IPS-NIHi11 (cell line): ENCODE results near the gene MN1.

Experiments
- DNase-seq: peaks from one replicate; pipeline ENCODE4 v3.0.0; 2012; ENCODE audit warnings: mixed read lengths, low spot score

The MN1 gene

DNA sequence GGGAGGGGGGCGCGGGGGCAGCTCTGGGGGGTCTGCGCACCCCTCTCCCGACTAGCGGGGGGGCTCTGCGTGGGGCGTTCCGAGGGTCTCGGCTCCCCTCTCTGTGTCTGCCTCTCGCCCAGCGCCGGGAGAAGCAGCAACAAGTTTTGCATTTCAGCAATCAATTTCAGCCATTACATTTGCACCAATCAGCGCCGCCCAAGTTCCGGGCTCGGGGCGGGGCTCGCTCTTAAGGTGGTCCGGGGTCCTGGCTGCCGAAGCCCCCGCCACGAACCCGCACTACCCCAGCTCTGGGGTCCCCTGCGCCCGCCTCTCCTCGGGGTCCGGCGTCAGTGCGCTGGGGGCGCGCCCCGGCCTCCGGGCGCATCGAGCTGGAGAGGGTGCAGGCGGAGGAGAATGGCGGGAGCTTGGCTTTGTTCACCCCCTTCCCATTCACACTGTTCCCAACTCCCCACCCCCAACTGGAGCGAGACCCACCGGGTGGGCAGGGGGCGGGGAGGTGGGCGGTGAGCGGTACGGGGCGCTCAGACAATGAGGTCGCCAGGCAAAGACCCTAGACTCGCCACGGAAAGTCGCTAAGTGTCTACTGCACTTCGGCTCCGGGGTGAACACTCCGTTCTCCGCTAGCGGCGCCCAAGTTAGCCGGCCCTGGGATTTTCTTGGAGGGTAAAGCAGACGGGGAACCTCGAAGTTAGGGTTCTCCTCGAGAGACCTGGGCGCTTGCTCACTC is at the start of gene MN1:
TSS of gene MN1 (minus strand) at position 141 of the 730 bp plus-strand sequence. CDS start 1,213 bp downstream, outside the sequence.
- peak; percentile 73 for DNase-seq

GRCh38 chr22:27850000-27850521 is 48.5 kb upstream of the MN1 start:
- no peak for DNase-seq

DNA sequence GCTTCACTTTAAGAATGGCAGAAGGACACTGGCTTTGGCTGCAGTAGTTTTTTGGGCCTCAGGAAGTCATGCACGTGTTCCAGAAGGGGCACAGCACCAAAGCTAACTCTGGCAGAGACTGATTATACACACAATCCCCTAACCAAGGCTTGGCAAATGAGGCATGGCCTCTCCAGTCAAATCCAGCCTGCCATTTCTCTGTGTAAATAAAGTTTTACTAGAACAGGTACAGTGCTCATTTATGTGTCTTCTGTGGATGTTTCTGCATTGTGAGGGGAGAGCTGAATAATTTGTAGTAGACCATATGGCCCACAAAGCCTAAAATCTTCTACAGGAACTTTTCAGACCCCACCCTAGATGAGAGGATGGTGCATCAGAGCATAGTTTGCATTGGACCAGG is 46.4 kb upstream of the MN1 start:
- no peak for DNase-seq

DNA sequence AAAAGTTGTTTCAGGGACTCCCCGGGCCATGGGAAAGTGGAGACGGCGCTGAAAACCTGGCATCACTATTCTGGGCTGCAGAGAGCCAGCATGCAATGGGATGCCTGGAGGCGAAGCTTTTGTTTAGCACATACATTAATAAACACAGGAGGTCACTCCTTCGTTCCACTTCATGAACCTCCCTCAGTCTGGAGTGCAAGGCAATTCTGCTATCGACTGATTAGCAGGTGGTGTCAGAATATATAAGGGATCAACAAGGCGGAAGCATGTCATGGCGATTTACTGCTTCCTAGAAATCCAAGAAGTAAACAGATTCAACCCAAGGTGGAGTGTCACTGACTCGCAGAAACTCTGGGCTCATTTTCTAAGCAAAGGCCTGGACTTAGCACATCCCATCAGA is 45.4 kb upstream of the MN1 start:
- no peak for DNase-seq

GRCh38 chr22:27846248-27846757 is 44.7 kb upstream of the MN1 start:
- no peak for DNase-seq

DNA sequence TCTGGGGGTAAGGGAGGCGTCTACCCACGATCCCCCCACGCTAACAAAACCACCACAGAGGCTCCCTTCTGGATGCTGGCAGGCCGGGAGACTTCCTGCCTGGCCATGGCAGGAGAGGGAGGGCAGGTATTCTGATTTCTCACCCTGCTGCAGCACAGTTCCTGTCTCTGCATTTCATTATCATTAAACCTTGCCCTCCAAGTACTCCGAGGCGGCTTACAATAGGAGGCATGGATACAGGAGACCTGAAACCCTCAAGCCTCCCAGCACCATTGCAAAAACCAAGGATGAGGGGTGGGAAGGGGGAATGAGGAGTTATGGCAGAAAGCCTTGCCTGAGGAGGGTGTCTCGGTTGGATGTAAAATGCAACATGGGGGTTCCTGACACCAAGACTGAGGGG is 44.1 kb upstream of the MN1 start:
- DNase-seq, result peak; percentile 44

DNA sequence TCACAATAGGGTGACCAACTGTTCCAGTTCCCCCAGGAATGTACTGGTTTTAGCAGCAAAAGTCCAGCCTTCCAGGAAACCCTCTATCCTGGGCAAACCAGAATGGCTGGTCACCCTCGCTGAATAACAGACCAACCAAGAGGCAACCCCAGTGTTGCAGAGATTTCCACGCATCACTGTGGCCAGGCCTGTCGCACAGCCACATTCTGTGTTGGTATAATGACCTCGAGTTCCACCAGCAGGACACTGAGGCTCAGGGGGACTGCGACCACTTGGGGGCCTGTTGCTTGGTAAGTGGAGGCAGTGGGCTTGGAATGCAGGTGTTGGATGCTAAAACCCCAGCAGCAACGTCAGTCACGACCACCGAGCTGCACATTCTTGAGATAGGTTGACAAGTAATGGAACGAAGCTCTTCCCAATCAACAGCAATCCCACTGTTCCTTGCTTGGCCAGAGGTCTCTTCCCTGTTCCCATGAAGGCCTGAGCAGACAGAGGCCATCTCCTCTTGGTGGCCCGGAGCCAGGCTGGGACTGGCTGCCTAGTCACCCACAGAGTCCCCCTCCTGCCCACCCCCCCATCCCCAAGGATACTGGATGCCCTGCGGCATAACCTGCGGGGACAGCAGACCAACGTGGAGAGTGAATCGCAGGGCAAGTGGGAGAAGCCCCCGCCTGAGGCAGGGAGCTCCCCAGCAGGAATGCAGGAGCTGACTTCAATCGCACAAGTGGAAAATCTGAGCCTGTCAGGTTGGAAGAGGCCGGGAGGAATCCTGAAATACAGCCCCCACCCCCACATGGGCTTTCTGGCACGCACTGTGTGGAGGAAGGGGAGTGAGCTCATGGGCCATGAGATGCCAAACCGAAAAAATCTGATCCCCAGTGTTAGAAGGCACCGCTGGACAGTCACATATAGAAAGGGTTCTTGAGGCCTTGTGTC is 43.4 kb upstream of the MN1 start:
- no peak for DNase-seq

DNA sequence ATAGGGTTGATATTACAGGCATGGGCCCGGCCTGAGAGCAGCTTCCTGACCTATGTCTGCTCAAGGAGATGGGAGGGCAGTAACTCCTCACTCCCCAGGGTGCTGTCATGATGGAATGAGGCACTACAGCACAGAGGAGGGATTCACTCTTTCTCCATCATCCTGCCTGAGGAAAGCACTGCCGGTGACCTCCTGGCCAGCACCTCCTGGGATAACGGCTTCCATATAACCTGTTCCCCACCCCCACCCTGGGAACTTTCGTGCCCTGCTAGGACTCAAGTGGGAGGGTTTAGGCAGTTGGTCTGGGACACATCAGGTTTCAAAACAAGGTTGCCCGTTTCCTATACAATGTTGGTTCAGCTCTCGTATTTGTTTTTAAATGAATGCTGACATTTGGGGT is 42.7 kb upstream of the MN1 start:
- no peak for DNase-seq

- DNase-seq, result no peak
Observed at GRCh38 chr22:27843441-27843840, 41.9 kb upstream of the MN1 start.

GRCh38 chr22:27842669-27843431 is 41.3 kb upstream of the MN1 start:
- DNase-seq, result no peak

DNA sequence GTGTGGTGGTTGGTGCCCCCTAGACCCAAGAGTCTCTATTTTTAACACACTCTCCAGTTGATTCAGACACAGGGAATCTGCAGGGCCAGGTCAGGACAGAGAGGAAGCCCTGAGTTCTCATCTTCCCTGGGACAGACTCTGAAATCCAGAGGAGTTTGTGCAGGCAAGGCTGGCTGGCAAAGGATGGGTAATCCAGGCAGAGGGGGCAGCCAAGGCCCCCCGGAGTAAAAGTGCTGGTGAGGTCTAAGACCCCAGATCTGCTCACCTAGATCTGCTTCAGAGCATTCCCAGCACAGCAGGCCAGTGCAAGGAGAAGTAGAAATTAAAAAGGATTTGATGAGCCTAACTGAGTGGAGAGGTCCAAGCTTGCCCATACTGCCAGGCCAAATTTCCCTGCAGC is 40.6 kb upstream of the MN1 start:
- DNase-seq, result no peak

DNA sequence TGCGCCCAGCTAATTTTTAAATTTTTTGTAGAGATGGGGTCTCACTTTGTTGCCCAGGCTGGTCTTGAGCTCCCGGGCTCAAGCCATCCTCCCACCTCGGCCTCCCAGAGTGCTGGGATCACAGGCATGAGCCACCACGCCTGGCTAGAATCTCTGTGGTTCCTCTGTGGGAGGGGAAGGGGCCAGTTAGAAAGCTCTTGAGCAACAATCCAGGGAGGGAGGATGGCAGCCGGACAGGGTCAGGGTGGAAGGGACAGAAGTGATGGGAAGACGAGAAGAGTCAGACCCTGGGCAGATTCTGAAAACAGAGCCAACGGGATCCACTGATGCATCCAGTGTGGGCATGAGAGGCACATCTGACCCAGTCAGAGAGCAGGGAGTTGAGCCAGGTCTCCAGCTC is 38.9 kb upstream of the MN1 start:
- DNase-seq, result no peak

DNA sequence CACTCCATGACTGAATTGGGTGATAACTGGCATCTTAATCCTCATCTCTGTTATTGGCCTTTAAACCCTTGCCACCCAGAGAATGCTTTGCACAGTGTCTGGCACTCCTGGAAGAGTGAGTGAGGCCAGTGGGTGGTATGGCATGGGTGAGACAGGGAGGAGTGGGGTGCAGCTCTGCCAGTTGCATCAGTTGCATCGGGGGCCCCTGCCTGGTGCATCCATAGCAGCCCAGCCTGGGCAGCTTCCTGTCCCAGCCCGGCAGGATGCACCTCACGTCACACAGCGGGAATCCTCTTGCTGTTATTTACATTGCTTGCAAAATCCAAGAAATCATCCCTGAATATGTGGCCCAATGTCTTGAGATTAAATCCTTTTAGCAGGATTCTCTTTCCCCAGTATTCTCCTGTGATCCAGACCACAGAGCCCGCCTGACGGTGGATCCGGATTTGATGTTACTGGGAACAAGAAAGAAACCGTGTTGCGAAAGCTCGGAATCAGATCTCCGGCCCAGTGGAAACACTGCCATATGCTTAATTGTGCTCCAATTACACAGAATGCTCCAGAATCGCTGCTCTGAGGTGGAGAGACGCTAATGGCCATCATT is 37.6 kb upstream of the MN1 start:
- no peak for DNase-seq

DNA sequence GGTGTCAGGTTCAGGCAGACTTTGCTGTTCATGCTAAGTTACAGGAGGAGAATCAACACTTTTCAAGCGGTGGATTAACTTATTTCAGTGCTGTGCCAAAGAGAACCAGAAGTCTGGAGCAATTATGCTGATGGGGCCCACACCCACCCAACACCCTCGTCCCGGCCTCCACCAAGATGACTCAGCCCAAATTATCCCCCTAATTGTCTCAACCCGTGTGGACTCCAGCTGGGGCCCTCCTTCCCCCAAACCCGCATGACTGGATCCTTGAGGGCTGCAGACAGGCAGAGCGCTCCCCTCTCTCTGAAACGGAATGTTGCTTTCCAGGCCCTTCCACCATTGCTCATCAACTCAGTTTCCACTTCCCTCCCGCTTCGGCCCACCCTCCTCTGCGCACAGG is 34.6 kb upstream of the MN1 start:
- no peak for DNase-seq

DNA sequence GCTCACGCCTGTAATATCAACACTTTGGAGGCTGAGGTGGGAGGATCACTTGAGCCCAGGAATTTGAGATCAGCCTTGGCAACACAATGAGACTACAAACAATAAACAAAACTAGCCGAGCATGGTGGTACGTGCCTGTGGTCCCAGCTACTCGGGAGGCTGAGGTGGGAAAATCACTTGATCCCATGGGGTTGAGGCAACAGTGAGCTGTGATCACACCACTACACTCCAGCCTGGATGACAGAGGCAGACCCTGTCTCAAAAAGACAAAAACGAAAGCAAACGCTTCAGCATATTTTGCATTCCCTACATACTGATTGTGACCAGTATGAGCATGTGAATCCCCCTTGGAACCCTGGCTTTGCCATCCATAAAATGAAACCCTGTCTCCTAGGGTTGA is 33.9 kb upstream of the MN1 start:
- no peak for DNase-seq

DNA sequence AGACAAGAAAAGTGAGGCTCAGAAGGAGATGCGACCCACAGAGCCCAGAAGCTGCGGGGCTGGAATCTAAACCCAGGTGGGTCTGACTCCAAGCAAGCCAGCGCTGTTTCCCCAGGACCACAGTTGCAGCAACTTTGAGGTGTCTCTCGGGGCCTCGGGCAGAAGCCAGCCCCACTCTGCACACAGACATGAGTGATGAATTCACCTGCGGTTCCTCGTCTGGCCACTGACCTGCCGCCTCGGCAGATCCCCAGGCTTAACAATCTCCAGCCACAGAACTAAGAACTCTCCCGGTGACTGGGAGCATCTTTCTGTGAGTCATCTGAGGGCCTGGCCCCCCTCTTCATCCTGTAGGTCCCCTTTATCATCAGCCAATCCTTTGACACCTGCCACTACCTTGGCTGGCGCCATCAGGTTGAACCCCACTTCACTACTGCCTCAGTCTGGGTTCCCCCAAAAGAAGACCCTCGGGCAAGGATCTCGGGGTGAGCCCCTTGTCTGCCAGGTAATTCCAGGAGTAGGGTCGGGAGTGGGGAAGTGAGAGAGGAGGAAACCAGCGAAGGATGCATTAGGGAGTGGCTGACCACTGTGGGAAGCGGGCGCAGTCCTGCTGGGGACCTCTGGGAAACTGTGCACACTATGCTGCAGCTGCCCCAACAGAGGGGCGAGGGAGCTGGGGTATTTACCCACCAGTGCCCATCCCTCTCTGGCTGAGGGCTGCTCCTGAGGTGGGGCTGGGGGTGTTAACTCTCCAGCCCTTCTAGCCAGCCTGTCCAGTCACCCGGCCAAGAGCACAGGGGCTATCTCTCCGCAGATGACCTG is 33.0 kb upstream of the MN1 start:
- DNase-seq, result no peak

DNA sequence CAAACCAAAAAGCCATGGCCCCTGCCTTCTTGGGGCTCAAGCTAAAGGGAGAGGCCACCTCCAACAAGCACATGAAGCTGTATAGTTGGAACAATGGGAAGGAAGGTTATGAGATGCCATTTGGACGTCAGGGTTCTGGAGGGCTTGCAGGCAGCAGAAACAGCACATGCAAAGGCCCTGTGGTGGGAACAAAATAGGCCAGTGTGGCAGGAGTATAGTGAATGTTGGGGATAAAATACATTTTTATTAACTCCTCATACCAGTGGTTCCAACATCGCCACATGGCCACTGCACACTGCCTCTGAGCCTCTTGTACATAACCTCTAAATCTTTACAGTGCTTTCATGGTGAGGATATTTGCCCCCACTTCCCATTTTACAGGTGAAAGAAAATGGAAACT is 32.2 kb upstream of the MN1 start:
- no peak for DNase-seq

DNA sequence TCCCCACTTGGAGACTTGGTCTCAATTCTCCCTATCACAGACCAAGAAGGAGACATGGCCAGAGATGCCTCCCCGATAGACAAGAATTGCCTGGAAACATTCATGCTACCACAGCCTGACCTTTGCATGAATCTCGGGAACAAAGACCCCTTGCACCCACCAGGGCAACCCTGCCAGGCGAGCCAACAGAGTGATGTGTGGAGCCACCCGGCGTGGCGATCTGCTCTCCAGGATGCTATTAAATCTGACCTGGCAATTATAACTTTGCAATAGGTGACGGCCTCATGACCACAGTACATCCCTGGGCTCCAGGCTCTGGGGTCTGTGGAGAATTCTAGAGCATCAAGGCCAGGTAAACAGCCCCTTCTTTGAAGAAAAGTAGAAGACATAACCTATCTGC is 31.1 kb upstream of the MN1 start:
- no peak for DNase-seq

GRCh38 chr22:27829620-27830019 is 28.1 kb upstream of the MN1 start:
- DNase-seq, result no peak
